ENCODE results near the gene IL23R. TPM values are rescaled to one million over a fixed set of nuclear protein-coding genes. Genes with fewer than 3 reads are reported as not detected.

Gene IL23R
- total RNA-seq, 1 experiment from 2014 or later = not detected

- Histone ChIP-seq H3K23ac (ENCODE audit: insufficient read length, low read depth, low read length) (no peak overlapping the region), H3K4ac (ENCODE audit: low read depth, low read length) (no peak overlapping the region), H3K79me2 (ENCODE audit: insufficient read depth, low read length) (no peaks in the 10 kb centered on the region), H4K20me1 (ENCODE audit: control insufficient read depth, insufficient read depth, insufficient read length) (no peaks in the 10 kb centered on the region), H4K91ac (ENCODE audit: insufficient read length, low read depth, low read length) (no peak overlapping the region), H3K27me3 (ENCODE audit: insufficient read depth, low read length) (no peaks in the 10 kb centered on the region), H3K9ac (ENCODE audit: extremely low read depth, insufficient read length, low read length) (no peak overlapping the region), H3K4me2 (ENCODE audit: insufficient read depth, insufficient read length, low read length) (no peak overlapping the region), H2BK120ac (ENCODE audit: low read depth, low read length, poor library complexity, severe bottlenecking) (no peak overlapping the region), H3K79me1 (ENCODE audit: insufficient read depth, low read depth, low read length, poor library complexity, severe bottlenecking) (no peaks in the 10 kb centered on the region), H3K14ac (ENCODE audit: insufficient read depth, low read length) (no peak overlapping the region), H2BK20ac (ENCODE audit: low read depth, low read length, poor library complexity, severe bottlenecking) (no peak overlapping the region), H3K9me3 (ENCODE audit: control insufficient read depth, low read depth, low read length) (no peaks in the 10 kb centered on the region), H3K27ac (ENCODE audit: insufficient read length, low read depth, low read length) (no peak overlapping the region), H3K18ac (ENCODE audit: insufficient read length, low read depth, low read length) (no peak overlapping the region), H4K5ac (ENCODE audit: insufficient read length, low read depth, low read length) (no peak overlapping the region), H3K56ac (ENCODE audit: insufficient read length, low read depth, low read length) (no peak overlapping the region), H2BK5ac (ENCODE audit: insufficient read length, low read length) (no peak overlapping the region), H2BK12ac (ENCODE audit: insufficient read length, low read depth, low read length) (no peak overlapping the region), H2AFZ (ENCODE audit: low read length) (no peak overlapping the region), H2AK5ac (ENCODE audit: insufficient read length, low read length) (no peak overlapping the region), H4K8ac (replicated peaks; ENCODE audit: insufficient read length, low read depth, low read length) (no peak overlapping the region), H2BK15ac (ENCODE audit: low read depth, low read length) (no peak overlapping the region), H3K4me1 (ENCODE audit: insufficient read depth, low read length) (no peaks in the 10 kb centered on the region), H3T11ph (ENCODE audit: low read length) (no peak overlapping the region), H3K23me2 (ENCODE audit: insufficient read length, low read depth, low read length, poor library complexity, severe bottlenecking) (no peaks in the 10 kb centered on the region)
- no peak overlapping the region for H3K27ac Mint-ChIP-seq
- H3K27me3 Mint-ChIP-seq (ENCODE audit: low read depth) = peaks cover 1% of the 10 kb centered on the region; the same call in 1 of the 2 replicates
- H3K36me3 Mint-ChIP-seq (ENCODE audit: insufficient read depth in 1 of 3, low read depth in 3 of 3) = no peaks in the 10 kb centered on the region
- no peak overlapping the region for H3K4me3 Mint-ChIP-seq
- H3K4me1 Mint-ChIP-seq = no peaks in the 10 kb centered on the region
- no peak for DNase-seq
- TF ChIP-seq, protein P1, sequence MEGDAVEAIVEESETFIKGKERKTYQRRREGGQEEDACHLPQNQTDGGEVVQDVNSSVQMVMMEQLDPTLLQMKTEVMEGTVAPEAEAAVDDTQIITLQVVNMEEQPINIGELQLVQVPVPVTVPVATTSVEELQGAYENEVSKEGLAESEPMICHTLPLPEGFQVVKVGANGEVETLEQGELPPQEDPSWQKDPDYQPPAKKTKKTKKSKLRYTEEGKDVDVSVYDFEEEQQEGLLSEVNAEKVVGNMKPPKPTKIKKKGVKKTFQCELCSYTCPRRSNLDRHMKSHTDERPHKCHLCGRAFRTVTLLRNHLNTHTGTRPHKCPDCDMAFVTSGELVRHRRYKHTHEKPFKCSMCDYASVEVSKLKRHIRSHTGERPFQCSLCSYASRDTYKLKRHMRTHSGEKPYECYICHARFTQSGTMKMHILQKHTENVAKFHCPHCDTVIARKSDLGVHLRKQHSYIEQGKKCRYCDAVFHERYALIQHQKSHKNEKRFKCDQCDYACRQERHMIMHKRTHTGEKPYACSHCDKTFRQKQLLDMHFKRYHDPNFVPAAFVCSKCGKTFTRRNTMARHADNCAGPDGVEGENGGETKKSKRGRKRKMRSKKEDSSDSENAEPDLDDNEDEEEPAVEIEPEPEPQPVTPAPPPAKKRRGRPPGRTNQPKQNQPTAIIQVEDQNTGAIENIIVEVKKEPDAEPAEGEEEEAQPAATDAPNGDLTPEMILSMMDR (conservative IDR thresholded peaks at IDR 0.05) = no peak
- no peaks in the 10 kb centered on the region for H3K9me3 Mint-ChIP-seq
These were observed 7.7 kb downstream of the IL23R start for GRCh38 chr1:67173988-67174387.

All from H9 (cell line).